HG02642 (cell line): Measurements from ENCODE around the gene ADARB1.
A peak's percentile ranks its signal among the peaks of the same experiment; 100 is the strongest.
"Not testable (repeated sequence)": the region's sequence is repeated elsewhere in the genome, so short reads cannot be mapped to it uniquely, and the experiment has no call there.

Experiments
- ATAC-seq: cut with Tn5 transposase; IDR thresholded peaks from one replicate; pipeline ENCODE4 v1.9.1; 2021; ENCODE audit warnings: mild to moderate bottlenecking; ENCODE audit not compliant: unreplicated experiment, poor library complexity

The ADARB1 gene, protein sequence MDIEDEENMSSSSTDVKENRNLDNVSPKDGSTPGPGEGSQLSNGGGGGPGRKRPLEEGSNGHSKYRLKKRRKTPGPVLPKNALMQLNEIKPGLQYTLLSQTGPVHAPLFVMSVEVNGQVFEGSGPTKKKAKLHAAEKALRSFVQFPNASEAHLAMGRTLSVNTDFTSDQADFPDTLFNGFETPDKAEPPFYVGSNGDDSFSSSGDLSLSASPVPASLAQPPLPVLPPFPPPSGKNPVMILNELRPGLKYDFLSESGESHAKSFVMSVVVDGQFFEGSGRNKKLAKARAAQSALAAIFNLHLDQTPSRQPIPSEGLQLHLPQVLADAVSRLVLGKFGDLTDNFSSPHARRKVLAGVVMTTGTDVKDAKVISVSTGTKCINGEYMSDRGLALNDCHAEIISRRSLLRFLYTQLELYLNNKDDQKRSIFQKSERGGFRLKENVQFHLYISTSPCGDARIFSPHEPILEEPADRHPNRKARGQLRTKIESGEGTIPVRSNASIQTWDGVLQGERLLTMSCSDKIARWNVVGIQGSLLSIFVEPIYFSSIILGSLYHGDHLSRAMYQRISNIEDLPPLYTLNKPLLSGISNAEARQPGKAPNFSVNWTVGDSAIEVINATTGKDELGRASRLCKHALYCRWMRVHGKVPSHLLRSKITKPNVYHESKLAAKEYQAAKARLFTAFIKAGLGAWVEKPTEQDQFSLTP

GRCh38 chr21:45074048-45074817 is at the start of gene ADARB1:
TSS of gene ADARB1 (plus strand) at chr21:45074580. CDS start at chr21:45171657, 97,077 bp downstream.
- peak; percentile 67 for ATAC-seq

GRCh38 chr21:45026066-45026745 is 48.2 kb upstream of the ADARB1 start:
- ATAC-seq, result no peak

- ATAC-seq, result no peak
These were observed 47.6 kb upstream of the ADARB1 start for GRCh38 chr21:45026826-45027225.

DNA sequence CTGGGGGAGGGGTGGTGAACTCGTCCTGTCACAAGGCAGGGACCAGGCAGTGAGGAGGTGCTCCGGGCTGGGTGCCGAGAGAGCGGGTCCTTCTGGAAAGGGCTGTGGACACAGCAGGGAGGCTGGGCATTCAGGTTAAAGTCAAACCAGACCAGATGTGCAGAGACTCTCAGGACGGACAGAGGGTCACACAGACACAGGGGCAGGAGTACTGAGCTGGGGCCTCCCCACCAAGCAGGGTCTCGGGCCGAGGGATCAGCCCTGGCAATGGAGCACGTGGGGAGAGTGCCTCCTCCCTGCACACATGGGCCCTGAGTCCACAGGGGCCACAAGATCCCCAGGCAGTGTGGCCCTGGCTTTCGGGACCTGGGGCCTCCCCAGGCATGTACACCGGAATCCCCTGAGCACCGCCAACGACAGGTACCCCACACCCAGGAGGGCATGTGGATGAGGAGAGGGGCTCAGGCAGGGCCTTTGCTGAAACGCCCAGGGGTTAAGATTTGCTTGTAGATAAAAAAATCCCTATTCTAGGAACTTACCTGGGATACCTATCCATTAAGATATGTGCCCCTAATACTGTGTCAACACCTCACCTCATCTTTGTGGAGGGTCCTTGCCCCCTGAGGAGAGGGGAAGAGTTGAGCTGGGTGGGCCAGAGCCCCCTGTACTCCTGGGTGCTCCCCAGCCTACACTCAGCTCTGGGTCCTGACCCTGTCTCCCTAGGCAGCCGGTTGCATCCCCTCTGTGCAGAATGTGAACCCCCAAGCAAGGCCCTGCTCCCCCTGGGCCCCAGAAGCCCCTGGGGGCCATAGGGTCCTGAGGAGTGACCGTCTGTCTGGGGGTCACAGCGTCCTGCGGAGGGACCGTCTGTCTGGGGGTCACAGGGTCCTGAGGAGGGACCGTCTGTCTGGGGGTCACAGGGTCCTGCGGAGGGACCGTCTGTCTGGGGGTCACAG is 46.9 kb upstream of the ADARB1 start:
- no peak for ATAC-seq

GRCh38 chr21:45028645-45029044 is 45.7 kb upstream of the ADARB1 start:
- not testable (repeated sequence) for ATAC-seq

GRCh38 chr21:45029298-45029947 is 45.0 kb upstream of the ADARB1 start:
- ATAC-seq, result no peak

GRCh38 chr21:45029948-45030681 is 44.3 kb upstream of the ADARB1 start:
- ATAC-seq, result no peak

DNA sequence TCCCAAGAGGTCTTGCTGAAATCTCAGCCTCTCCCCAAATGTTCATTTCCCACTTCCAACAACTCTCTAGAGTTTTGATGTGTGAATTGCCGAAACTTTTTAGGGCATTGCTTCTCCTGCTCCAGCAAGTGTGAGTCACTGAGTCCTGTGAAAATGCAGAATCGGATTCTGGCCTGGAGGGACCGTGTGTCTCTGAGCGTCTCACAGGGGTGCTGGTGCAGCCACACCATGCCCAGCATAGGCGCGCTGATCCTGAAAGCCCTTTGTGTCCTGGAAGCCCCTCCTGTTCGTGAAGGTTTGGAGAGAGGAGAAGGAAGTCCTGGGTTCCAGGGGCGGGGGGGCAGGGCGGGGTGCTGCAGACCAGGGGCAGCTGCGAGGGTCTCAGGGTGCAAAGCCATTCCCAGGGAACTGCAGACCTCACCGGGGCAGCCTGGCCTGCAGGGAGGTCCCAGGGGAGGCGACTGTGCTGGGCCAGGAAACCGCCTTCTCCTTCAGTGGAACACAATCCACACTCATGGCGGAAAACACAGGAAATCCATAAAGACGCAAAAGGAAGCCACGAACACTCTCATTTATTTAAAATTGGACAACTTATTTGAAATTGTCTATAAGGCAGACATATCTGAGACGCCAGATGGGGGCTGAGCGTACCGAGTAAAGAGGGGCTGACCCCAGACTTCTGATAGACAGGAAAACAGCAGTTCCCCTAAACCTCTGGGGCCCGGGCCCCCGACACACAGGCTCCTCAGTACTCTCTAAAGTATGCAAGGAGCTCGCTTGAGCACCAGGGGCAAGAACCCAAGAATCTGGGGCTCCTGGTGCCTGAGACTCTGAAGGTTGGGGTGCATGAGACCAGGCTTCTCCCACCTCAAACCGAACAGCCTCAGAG is 43.5 kb upstream of the ADARB1 start:
- no peak for ATAC-seq

GRCh38 chr21:45031571-45032191 is 42.7 kb upstream of the ADARB1 start:
- ATAC-seq, result no peak

DNA sequence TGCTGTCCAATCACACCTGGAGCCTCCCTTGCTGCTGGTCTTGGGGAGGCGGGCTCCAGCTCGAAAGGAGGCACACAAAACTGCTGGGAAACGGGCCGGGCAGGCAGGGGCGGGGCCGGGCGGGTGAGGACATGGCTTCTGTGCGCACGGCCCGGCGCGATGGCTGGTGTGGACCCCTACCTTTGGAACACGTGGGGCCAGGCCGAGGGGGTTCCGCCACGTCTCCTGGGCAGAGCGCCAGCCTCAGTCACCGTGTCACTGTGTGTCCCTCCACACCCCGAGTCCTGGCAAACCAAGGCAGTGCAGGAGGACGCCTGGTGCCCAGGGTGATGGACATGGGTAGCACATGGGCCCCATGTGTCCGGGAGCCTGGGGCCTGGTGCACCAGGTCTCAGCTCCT is 42.0 kb upstream of the ADARB1 start:
- no peak for ATAC-seq

GRCh38 chr21:45032977-45033710 is 41.2 kb upstream of the ADARB1 start:
- no peak for ATAC-seq

- ATAC-seq, result no peak
These were observed 40.4 kb upstream of the ADARB1 start for GRCh38 chr21:45033791-45034555.

DNA sequence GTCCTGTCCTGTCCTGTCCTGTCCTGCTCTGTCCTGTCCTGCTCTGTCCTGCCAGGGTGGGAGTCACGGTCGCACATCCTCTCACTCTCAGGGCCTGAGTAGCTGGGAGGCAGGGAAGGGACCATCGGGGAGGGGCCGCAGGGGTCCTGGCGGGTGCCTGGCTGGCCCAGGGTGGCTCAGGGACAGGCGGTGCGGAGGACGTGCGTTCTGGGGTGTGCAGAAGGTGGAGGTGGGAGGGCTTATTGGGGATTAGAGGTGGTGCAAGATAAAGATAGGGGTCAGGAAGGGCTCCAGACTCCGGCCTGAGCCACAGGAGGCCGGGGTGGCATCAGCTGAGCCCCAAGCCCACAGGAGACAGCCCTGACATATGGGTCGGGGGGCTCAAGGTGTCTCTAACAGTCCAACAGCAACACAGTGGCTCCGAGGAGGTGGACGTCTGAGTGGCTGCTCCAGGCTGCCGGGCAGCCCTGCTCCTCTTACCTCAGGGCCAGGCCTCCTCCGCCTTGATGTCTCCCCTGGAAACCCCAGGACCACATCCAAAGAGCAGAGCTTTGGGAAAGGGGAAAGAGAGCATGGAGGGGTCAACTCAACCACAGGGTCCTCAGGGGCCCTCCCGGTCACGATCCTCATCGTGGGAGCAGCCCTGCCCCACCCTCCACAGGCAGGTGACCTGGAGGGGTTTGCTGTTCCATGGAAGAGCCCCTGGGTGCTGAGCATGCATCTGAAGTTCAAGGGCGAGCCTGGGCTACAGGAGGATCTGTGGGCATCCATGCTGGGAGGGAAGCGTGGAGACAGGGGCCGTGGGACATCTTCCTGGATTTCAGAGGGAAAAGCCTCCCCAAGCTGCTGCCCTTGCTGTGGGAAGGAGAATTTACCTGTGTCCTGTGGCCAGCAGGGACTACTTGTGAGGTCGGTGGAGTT is 39.6 kb upstream of the ADARB1 start:
- no peak for ATAC-seq

DNA sequence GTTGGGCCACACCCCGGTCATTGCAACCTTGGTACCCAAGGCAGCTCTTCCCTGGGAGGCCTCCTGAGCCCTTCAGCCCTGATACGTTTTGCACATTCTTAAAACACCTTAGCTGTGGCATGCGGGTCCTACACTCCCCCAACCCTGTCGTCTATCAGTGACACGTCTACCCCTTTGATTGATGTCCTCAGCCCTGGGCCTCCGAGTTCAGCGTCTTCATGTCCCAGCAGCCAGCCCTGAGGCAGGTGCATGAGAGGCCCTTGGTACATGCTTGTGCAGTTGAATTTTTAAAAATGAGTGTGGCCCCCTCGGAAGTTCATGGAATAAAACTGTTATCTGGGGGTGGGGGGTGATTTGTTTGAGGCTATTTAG is 38.9 kb upstream of the ADARB1 start:
- no peak for ATAC-seq
